ENCODE data around the gene TSPEAR.
"Not testable (repeated sequence)": the region's sequence is repeated elsewhere in the genome, so short reads cannot be mapped to it uniquely, and the experiment has no call there.

Gene TSPEAR

GRCh38 chr21:44610157-44610843 lies 101.1 kb downstream of the TSPEAR start:
- H3K9ac ChIP-seq (ENCODE audit: low read depth, low read length): not testable (repeated sequence)

GRCh38 chr21:44609193-44609592 lies 102.2 kb downstream of the TSPEAR start:
- Histone ChIP-seq H3K4me1 (ENCODE audit: control insufficient read depth, insufficient read depth, low read length) (no peaks in the 10 kb centered on the region), H3K9ac (ENCODE audit: low read depth, low read length) (no peak overlapping the region), H3K4me3 (ENCODE audit: low read depth, low read length) (no peak overlapping the region), H3K9me3 (ENCODE audit: control insufficient read depth, insufficient read depth, low read length) (peaks cover 12% of the 10 kb centered on the region; the same call in 1 of the 2 replicates), H3K27ac (ENCODE audit: low read depth, low read length) (no peak overlapping the region), H3K27me3 (ENCODE audit: control insufficient read depth, insufficient read depth, low read length) (no peaks in the 10 kb centered on the region), H3K36me3 (ENCODE audit: control insufficient read depth, insufficient read depth, low read length) (no peaks in the 10 kb centered on the region)

More at GRCh38 chr21:44610157-44610843, 101.1 kb downstream of the TSPEAR start:
- H3K4me1 ChIP-seq (ENCODE audit: control insufficient read depth, insufficient read depth, low read length); H3K27me3 ChIP-seq (ENCODE audit: control insufficient read depth, insufficient read depth, low read length); H3K4me3 ChIP-seq (ENCODE audit: low read depth, low read length); H3K27ac ChIP-seq (ENCODE audit: low read depth, low read length); H3K36me3 ChIP-seq (ENCODE audit: control insufficient read depth, insufficient read depth, low read length): not testable (repeated sequence)
- peaks cover 12% of the 10 kb centered on the region; the same call in 1 of the 2 replicates for H3K9me3 ChIP-seq (ENCODE audit: control insufficient read depth, insufficient read depth, low read length)

- no peak overlapping the region for H3K4me3 ChIP-seq (ENCODE audit: low read depth, low read length)
- H3K9me3 ChIP-seq (ENCODE audit: control insufficient read depth, insufficient read depth, low read length): peaks cover 8% of the 10 kb centered on the region; the same call in 1 of the 2 replicates
- no peaks in the 10 kb centered on the region for H3K36me3 ChIP-seq (ENCODE audit: control insufficient read depth, insufficient read depth, low read length)
- no peaks in the 10 kb centered on the region for H3K27me3 ChIP-seq (ENCODE audit: control insufficient read depth, insufficient read depth, low read length)
- no peak overlapping the region for H3K27ac ChIP-seq (ENCODE audit: low read depth, low read length)
- no peak overlapping the region for H3K9ac ChIP-seq (ENCODE audit: low read depth, low read length)
- H3K4me1 ChIP-seq (ENCODE audit: control insufficient read depth, insufficient read depth, low read length): no peaks in the 10 kb centered on the region
These were observed 104.9 kb downstream of the TSPEAR start for GRCh38 chr21:44606495-44606894.

GRCh38 chr21:44603911-44604310 lies 107.5 kb downstream of the TSPEAR start:
- Histone ChIP-seq H3K4me3 (ENCODE audit: low read depth, low read length) (no peak overlapping the region), H3K9ac (ENCODE audit: low read depth, low read length) (no peak overlapping the region), H3K27ac (ENCODE audit: low read depth, low read length) (no peak overlapping the region), H3K4me1 (ENCODE audit: control insufficient read depth, insufficient read depth, low read length) (no peaks in the 10 kb centered on the region), H3K27me3 (ENCODE audit: control insufficient read depth, insufficient read depth, low read length) (no peaks in the 10 kb centered on the region), H3K36me3 (ENCODE audit: control insufficient read depth, insufficient read depth, low read length) (no peaks in the 10 kb centered on the region), H3K9me3 (ENCODE audit: control insufficient read depth, insufficient read depth, low read length) (no peaks in the 10 kb centered on the region)

- Histone ChIP-seq H3K9ac (ENCODE audit: low read depth, low read length) (no peak overlapping the region), H3K27ac (ENCODE audit: low read depth, low read length) (no peak overlapping the region), H3K4me3 (ENCODE audit: low read depth, low read length) (no peak overlapping the region), H3K36me3 (ENCODE audit: control insufficient read depth, insufficient read depth, low read length) (no peaks in the 10 kb centered on the region), H3K9me3 (ENCODE audit: control insufficient read depth, insufficient read depth, low read length) (no peaks in the 10 kb centered on the region), H3K4me1 (ENCODE audit: control insufficient read depth, insufficient read depth, low read length) (peaks cover 6% of the 10 kb centered on the region), H3K27me3 (ENCODE audit: control insufficient read depth, insufficient read depth, low read length) (no peaks in the 10 kb centered on the region)
These were observed 108.1 kb downstream of the TSPEAR start for GRCh38 chr21:44603109-44603875.

GRCh38 chr21:44602463-44602850 lies 108.9 kb downstream of the TSPEAR start:
- Histone ChIP-seq H3K4me3 (ENCODE audit: low read depth, low read length) (no peak overlapping the region), H3K36me3 (ENCODE audit: control insufficient read depth, insufficient read depth, low read length) (no peaks in the 10 kb centered on the region), H3K9ac (ENCODE audit: low read depth, low read length) (no peak overlapping the region), H3K27me3 (ENCODE audit: control insufficient read depth, insufficient read depth, low read length) (no peaks in the 10 kb centered on the region), H3K27ac (ENCODE audit: low read depth, low read length) (no peak overlapping the region), H3K9me3 (ENCODE audit: control insufficient read depth, insufficient read depth, low read length) (no peaks in the 10 kb centered on the region), H3K4me1 (ENCODE audit: control insufficient read depth, insufficient read depth, low read length) (peaks cover 14% of the 10 kb centered on the region)

GRCh38 chr21:44601596-44602462 lies 109.5 kb downstream of the TSPEAR start:
- no peak overlapping the region for H3K4me3 ChIP-seq (ENCODE audit: low read depth, low read length)
- H3K4me1 ChIP-seq (ENCODE audit: control insufficient read depth, insufficient read depth, low read length): peaks cover 14% of the 10 kb centered on the region
- no peaks in the 10 kb centered on the region for H3K9me3 ChIP-seq (ENCODE audit: control insufficient read depth, insufficient read depth, low read length)
- no peak overlapping the region for H3K9ac ChIP-seq (ENCODE audit: low read depth, low read length)
- no peaks in the 10 kb centered on the region for H3K27me3 ChIP-seq (ENCODE audit: control insufficient read depth, insufficient read depth, low read length)
- H3K36me3 ChIP-seq (ENCODE audit: control insufficient read depth, insufficient read depth, low read length): no peaks in the 10 kb centered on the region
- no peak overlapping the region for H3K27ac ChIP-seq (ENCODE audit: low read depth, low read length)

GRCh38 chr21:44601091-44601490 lies 110.3 kb downstream of the TSPEAR start:
- not testable (repeated sequence) for H3K36me3 ChIP-seq (ENCODE audit: control insufficient read depth, insufficient read depth, low read length); H3K4me3 ChIP-seq (ENCODE audit: low read depth, low read length); H3K9me3 ChIP-seq (ENCODE audit: control insufficient read depth, insufficient read depth, low read length); H3K9ac ChIP-seq (ENCODE audit: low read depth, low read length); H3K27me3 ChIP-seq (ENCODE audit: control insufficient read depth, insufficient read depth, low read length); H3K27ac ChIP-seq (ENCODE audit: low read depth, low read length)
- peaks cover 14% of the 10 kb centered on the region for H3K4me1 ChIP-seq (ENCODE audit: control insufficient read depth, insufficient read depth, low read length)

GRCh38 chr21:44600118-44600978 lies 111.0 kb downstream of the TSPEAR start, which contains the start of gene KRTAP10-7:
Gene KRTAP10-7 (plus strand): TSS chr21:44600597. CDS start chr21:44600622, 25 bp downstream.
- not testable (repeated sequence) for H3K9me3 ChIP-seq (ENCODE audit: control insufficient read depth, insufficient read depth, low read length); H3K27me3 ChIP-seq (ENCODE audit: control insufficient read depth, insufficient read depth, low read length); H3K27ac ChIP-seq (ENCODE audit: low read depth, low read length); H3K9ac ChIP-seq (ENCODE audit: low read depth, low read length); H3K4me3 ChIP-seq (ENCODE audit: low read depth, low read length); H3K36me3 ChIP-seq (ENCODE audit: control insufficient read depth, insufficient read depth, low read length)
- H3K4me1 ChIP-seq (ENCODE audit: control insufficient read depth, insufficient read depth, low read length): peaks cover 14% of the 10 kb centered on the region

All from HUES48 (cell line).